GM23248 (cell line): Measurements from ENCODE around the gene HDHD3. TPM values are rescaled to one million over a fixed set of nuclear protein-coding genes. Genes with fewer than 3 reads are reported as not detected.

Experiments used
- DNase-seq: peaks from one replicate; pipeline ENCODE4 v3.0.0-alpha.2; 2015
- H2AFZ ChIP-seq: fragments of 200-600 bp; sonication (generic); 2 replicates; pipeline ENCODE4 v1.6.1; 2016; ENCODE audit warnings: antibody characterized with exemption
- H3F3A ChIP-seq: fragments of 200-600 bp; sonication (generic); 2 replicates; pipeline ENCODE4 v1.6.1; 2016; ENCODE audit warnings: mild to moderate bottlenecking, antibody characterized with exemption, mixed run types; ENCODE audit not compliant: insufficient read depth
- H3K27ac ChIP-seq: fragments of 200-600 bp; sonication (generic); 2 replicates; pipeline ENCODE4 v1.5.1; 2016; ENCODE audit warnings: mild to moderate bottlenecking
- H3K27me3 ChIP-seq: fragments of 200-600 bp; sonication (generic); replicated peaks from 2 replicates; pipeline ENCODE4 v1.6.1; 2016; ENCODE audit warnings: mild to moderate bottlenecking; ENCODE audit not compliant: insufficient read depth
- H3K36me3 ChIP-seq: fragments of 200-600 bp; sonication (generic); 2 replicates; pipeline ENCODE4 v1.6.1; 2016; ENCODE audit warnings: low read depth, mild to moderate bottlenecking
- H3K4me1 ChIP-seq: fragments of 200-600 bp; sonication (generic); 2 replicates; pipeline ENCODE4 v1.6.1; 2016; ENCODE audit warnings: mild to moderate bottlenecking; ENCODE audit not compliant: insufficient read depth
- H3K4me2 ChIP-seq: fragments of 200-600 bp; sonication (generic); one replicate; pipeline ENCODE4 v1.6.1; 2016; ENCODE audit warnings: mild to moderate bottlenecking; ENCODE audit not compliant: unreplicated experiment
- H3K4me3 ChIP-seq: fragments of 200-600 bp; sonication (generic); 2 replicates; pipeline ENCODE4 v1.5.1; 2016; ENCODE audit warnings: mild to moderate bottlenecking
- H3K79me2 ChIP-seq: fragments of 200-600 bp; sonication (generic); 2 replicates; pipeline ENCODE4 v1.6.1; 2016; ENCODE audit warnings: mild to moderate bottlenecking; ENCODE audit not compliant: insufficient read depth
- H3K9ac ChIP-seq: fragments of 200-600 bp; sonication (generic); 2 replicates; pipeline ENCODE4 v1.6.1; 2016; ENCODE audit warnings: mild to moderate bottlenecking
- H3K9me2 ChIP-seq: fragments of 200-600 bp; sonication (generic); 2 replicates; pipeline ENCODE4 v1.6.1; 2016; ENCODE audit warnings: mixed run types, mild to moderate bottlenecking, moderate library complexity; ENCODE audit not compliant: insufficient read depth
- H3K9me3 ChIP-seq: fragments of 200-600 bp; sonication (generic); one replicate; pipeline ENCODE4 v1.6.1; 2017; ENCODE audit warnings: low read depth
- H4K20me1 ChIP-seq: fragments of 200-600 bp; sonication (generic); 2 replicates; pipeline ENCODE4 v1.6.0; 2016; ENCODE audit not compliant: insufficient read depth
- EZH2 ChIP-seq: fragments of 200-600 bp; sonication (generic); IDR thresholded peaks from 2 replicates; pipeline ENCODE4 v1.6.1; 2018; ENCODE audit warnings: antibody characterized with exemption, mild to moderate bottlenecking; ENCODE audit not compliant: insufficient read depth, poor library complexity, severe bottlenecking
- EZH2phosphoT487 ChIP-seq: fragments of 200-600 bp; sonication (generic); IDR thresholded peaks from 2 replicates; pipeline ENCODE4 v1.6.1; 2018; ENCODE audit warnings: antibody characterized with exemption, moderate library complexity, mild to moderate bottlenecking, low read depth; ENCODE audit not compliant: insufficient read depth
- WGBS, 2 experiments: methylation state at CpG; one replicate each; pipeline ENCODE4 v1.1.6; 2015 to 2017; ENCODE audit warnings: low lambda C conversion rate in 2 of 2, low coverage in 1 of 2; ENCODE audit errors: missing lambda C conversion rate in 2 of 2; 5-methylcytosine and 5-hydroxymethylcytosine counted together
- in situ Hi-C: fragments of 300-500 bp; cut with MboI; formaldehyde crosslinking; loops from 2 replicates; pipeline ENCODE4 v1.15.0; 2020
- polyA plus RNA-seq: library from polyadenylated mRNA; unstranded; fragments of >200 nt; fragmentation: Nextera tagmentation; extraction: Ambion mirVana; gene quantifications from 2 replicates; pipeline ENCODE4 v1.2.1, GENCODE V29; 2016
- total RNA-seq: library from RNA; depleted of rRNA; stranded (reverse); fragments of >200 nt; shearing (Covaris generic); gene quantifications from 2 replicates; pipeline ENCODE4 v1.2.3, GENCODE V29; 2014

Gene HDHD3
- total and polyA plus RNA-seq, 2 experiments from 2014 or later, result 8.3 to 13.2 TPM

GRCh38 chr9:113349066-113349444, 27.7 kb downstream of the HDHD3 start:
- Histone ChIP-seq H3K9ac (no peak overlapping the region), H3K27ac (no peak overlapping the region), H2AFZ (no peak overlapping the region), H3K4me2 (no peak overlapping the region), H3K9me3 (no peaks in the 10 kb centered on the region), H3F3A (no peaks in the 10 kb centered on the region), H3K27me3 (peaks cover 53% of the 10 kb centered on the region), H3K4me1 (no peaks in the 10 kb centered on the region), H3K36me3 (no peaks in the 10 kb centered on the region), H3K79me2 (no peaks in the 10 kb centered on the region), H4K20me1 (no peaks in the 10 kb centered on the region), H3K9me2 (no peaks in the 10 kb centered on the region), H3K4me3 (no peak overlapping the region)
- WGBS, 2 experiments, result 35 to 36% methylated on average over 13 of the region's 13 CpGs
- in situ Hi-C loops, result no loop called here
- no peak for DNase-seq
- peak; percentile 75 for TF ChIP-seq EZH2
- no peak for TF ChIP-seq EZH2phosphoT487

GRCh38 chr9:113348437-113348836, 28.3 kb downstream of the HDHD3 start:
- no peaks in the 10 kb centered on the region for H3K79me2 ChIP-seq
- in situ Hi-C loops, result no loop called here
- no peak overlapping the region for H2AFZ ChIP-seq
- H3K9me2 ChIP-seq, result no peaks in the 10 kb centered on the region
- no peaks in the 10 kb centered on the region for H3K9me3 ChIP-seq
- H3K27ac ChIP-seq, result no peak overlapping the region
- no peaks in the 10 kb centered on the region for H3F3A ChIP-seq
- WGBS, 2 experiments, result 93 to 98% methylated on average over 3 of the region's 3 CpGs
- no peaks in the 10 kb centered on the region for H3K36me3 ChIP-seq
- DNase-seq, result no peak
- H3K4me1 ChIP-seq, result no peaks in the 10 kb centered on the region
- no peak overlapping the region for H3K9ac ChIP-seq
- no peak overlapping the region for H3K4me2 ChIP-seq
- no peak overlapping the region for H3K4me3 ChIP-seq
- no peak for TF ChIP-seq EZH2
- no peak for TF ChIP-seq EZH2phosphoT487
- H4K20me1 ChIP-seq, result no peaks in the 10 kb centered on the region
- peaks cover 48% of the 10 kb centered on the region for H3K27me3 ChIP-seq

GRCh38 chr9:113345671-113346070, 31.1 kb downstream of the HDHD3 start:
- H2AFZ ChIP-seq, result no peak overlapping the region
- H3K9me3 ChIP-seq, result no peaks in the 10 kb centered on the region
- no peak overlapping the region for H3K4me2 ChIP-seq
- H3K9me2 ChIP-seq, result no peaks in the 10 kb centered on the region
- H4K20me1 ChIP-seq, result no peaks in the 10 kb centered on the region
- no peak overlapping the region for H3K27ac ChIP-seq
- no peak for TF ChIP-seq EZH2phosphoT487
- no peaks in the 10 kb centered on the region for H3K79me2 ChIP-seq
- H3K36me3 ChIP-seq, result no peaks in the 10 kb centered on the region
- no peak overlapping the region for H3K9ac ChIP-seq
- no peak overlapping the region for H3K4me3 ChIP-seq
- H3K27me3 ChIP-seq, result peaks cover 28% of the 10 kb centered on the region
- no peaks in the 10 kb centered on the region for H3K4me1 ChIP-seq
- DNase-seq, result no peak
- in situ Hi-C loops, result no loop called here
- WGBS, 2 experiments, result 0 to 4% methylated on average over 1 of the region's 1 CpG
- no peaks in the 10 kb centered on the region for H3F3A ChIP-seq

GRCh38 chr9:113345190-113345589, 31.6 kb downstream of the HDHD3 start:
- no peaks in the 10 kb centered on the region for H3K9me3 ChIP-seq
- DNase-seq, result no peak
- no peaks in the 10 kb centered on the region for H3K4me1 ChIP-seq
- TF ChIP-seq EZH2phosphoT487, result no peak
- TF ChIP-seq EZH2, result no peak
- H3K27me3 ChIP-seq, result peaks cover 24% of the 10 kb centered on the region
- in situ Hi-C loops, result no loop called here
- no peaks in the 10 kb centered on the region for H4K20me1 ChIP-seq
- H3K9me2 ChIP-seq, result no peaks in the 10 kb centered on the region
- no peak overlapping the region for H2AFZ ChIP-seq
- no peaks in the 10 kb centered on the region for H3K36me3 ChIP-seq
- H3K27ac ChIP-seq, result no peak overlapping the region
- no peak overlapping the region for H3K4me2 ChIP-seq
- H3K79me2 ChIP-seq, result no peaks in the 10 kb centered on the region
- no peak overlapping the region for H3K4me3 ChIP-seq
- no peaks in the 10 kb centered on the region for H3F3A ChIP-seq
- WGBS, 2 experiments, result 11 to 16% methylated on average over 2 of the region's 2 CpGs
- no peak overlapping the region for H3K9ac ChIP-seq

- no peak overlapping the region for H3K27ac ChIP-seq
- 5 to 17% methylated on average over 1 of the region's 1 CpG for WGBS, 2 experiments
- 0 out of 2 replicates have a peak, but pooled peaks cover 5% of the 10 kb centered on the region for H3K79me2 ChIP-seq
- peaks cover 10% of the 10 kb centered on the region; the same call in 1 of the 2 replicates for H3K27me3 ChIP-seq
- no peak overlapping the region for H3K4me3 ChIP-seq
- no peaks in the 10 kb centered on the region for H3K36me3 ChIP-seq
- H3K4me2 ChIP-seq, result no peak overlapping the region
- H3K4me1 ChIP-seq, result peaks cover 8% of the 10 kb centered on the region
- H3K9me3 ChIP-seq, result no peaks in the 10 kb centered on the region
- DNase-seq, result peak; percentile 42
- H3K9me2 ChIP-seq, result no peaks in the 10 kb centered on the region
- H4K20me1 ChIP-seq, result no peaks in the 10 kb centered on the region
- in situ Hi-C loops, result no loop called here
- H3K9ac ChIP-seq, result no peak overlapping the region
- H3F3A ChIP-seq, result no peaks in the 10 kb centered on the region
- TF ChIP-seq EZH2phosphoT487, result no peak
- no peak for TF ChIP-seq EZH2
- H2AFZ ChIP-seq, result peak overlapping the region; percentile 36; the same call in 1 of the 2 replicates
These were observed 33.0 kb downstream of the HDHD3 start for GRCh38 chr9:113343732-113344231.
